Progenitor cell of endocrine pancreas (in vitro differentiated cells): ENCODE measurements around the gene MAB21L1. TPM values are rescaled to one million over a fixed set of nuclear protein-coding genes. Genes with fewer than 3 reads are reported as not detected.

ENCODE experiments used
- DNase-seq: peaks from one replicate; pipeline ENCODE4 v3.0.0; 2021; ENCODE audit warnings: low spot score; ENCODE audit not compliant: unreplicated experiment
- H3K27ac Mint-ChIP-seq: 2 replicates; pipeline ENCODE4 v1.8.0; 2021; ENCODE audit warnings: mild to moderate bottlenecking, moderate library complexity, mixed read lengths
- H3K27me3 Mint-ChIP-seq: 2 replicates; pipeline ENCODE4 v1.8.0; 2021; ENCODE audit warnings: mixed read lengths
- H3K36me3 Mint-ChIP-seq: 2 replicates; pipeline ENCODE4 v1.8.0; 2022; ENCODE audit warnings: mixed read lengths; ENCODE audit not compliant: insufficient read depth
- H3K4me1 Mint-ChIP-seq: 2 replicates; pipeline ENCODE4 v1.8.0; 2021; ENCODE audit warnings: low read depth, mixed read lengths
- H3K4me3 Mint-ChIP-seq: 2 replicates; pipeline ENCODE4 v1.8.0; 2021; ENCODE audit warnings: low read depth, mild to moderate bottlenecking, moderate library complexity, mixed read lengths
- H3K9me3 Mint-ChIP-seq: 2 replicates; pipeline ENCODE4 v1.8.0; 2021; ENCODE audit warnings: low read depth, mixed read lengths
- CTCF ChIP-seq: fragments of 200-600 bp; sonication (generic); IDR thresholded peaks from one replicate; pipeline ENCODE4 v1.5.0; 2021; ENCODE audit warnings: antibody characterized with exemption, mild to moderate bottlenecking; ENCODE audit not compliant: unreplicated experiment
- total RNA-seq: library from RNA; stranded (reverse); gene quantifications from 2 replicates; pipeline ENCODE4 v1.2.1, GENCODE V29; 2021

Gene MAB21L1
- total RNA-seq, 1 donor from 2014 or later = 0.22 TPM

GRCh38 chr13:35460061-35460460 lies 16.4 kb downstream of the MAB21L1 start:
- H3K9me3 Mint-ChIP-seq = peaks cover 2% of the 10 kb centered on the region
- H3K36me3 Mint-ChIP-seq = peaks cover 2% of the 10 kb centered on the region
- no peak for DNase-seq
- no peaks in the 10 kb centered on the region for H3K4me1 Mint-ChIP-seq
- no peak overlapping the region for H3K4me3 Mint-ChIP-seq
- no peak for TF ChIP-seq CTCF
- H3K27ac Mint-ChIP-seq = no peak overlapping the region
- H3K27me3 Mint-ChIP-seq = peaks cover 7% of the 10 kb centered on the region

GRCh38 chr13:35457258-35457657 lies 19.2 kb downstream of the MAB21L1 start:
- no peak overlapping the region for H3K27ac Mint-ChIP-seq
- no peak for TF ChIP-seq CTCF
- H3K4me1 Mint-ChIP-seq = no peaks in the 10 kb centered on the region
- peaks cover 2% of the 10 kb centered on the region for H3K9me3 Mint-ChIP-seq
- H3K36me3 Mint-ChIP-seq = peaks cover 2% of the 10 kb centered on the region
- H3K4me3 Mint-ChIP-seq = no peak overlapping the region
- DNase-seq = no peak
- H3K27me3 Mint-ChIP-seq = no peaks in the 10 kb centered on the region

- TF ChIP-seq CTCF = no peak
- H3K4me1 Mint-ChIP-seq = no peaks in the 10 kb centered on the region
- no peak for DNase-seq
- no peak overlapping the region for H3K4me3 Mint-ChIP-seq
- H3K9me3 Mint-ChIP-seq = peaks cover 2% of the 10 kb centered on the region
- H3K36me3 Mint-ChIP-seq = peaks cover 2% of the 10 kb centered on the region
- no peak overlapping the region for H3K27ac Mint-ChIP-seq
- H3K27me3 Mint-ChIP-seq = no peaks in the 10 kb centered on the region
Measured at GRCh38 chr13:35455022-35455421, 21.5 kb downstream of the MAB21L1 start.

GRCh38 chr13:35449821-35450220 lies 26.7 kb downstream of the MAB21L1 start:
- Mint-ChIP-seq H3K27me3 (no peaks in the 10 kb centered on the region), H3K4me1 (peaks cover 7% of the 10 kb centered on the region), H3K9me3 (no peaks in the 10 kb centered on the region), H3K27ac (no peak overlapping the region), H3K4me3 (no peak overlapping the region), H3K36me3 (no peaks in the 10 kb centered on the region)
- no peak for DNase-seq
- no peak for TF ChIP-seq CTCF

GRCh38 chr13:35448465-35448864 lies 28.0 kb downstream of the MAB21L1 start:
- TF ChIP-seq CTCF = no peak
- no peak overlapping the region for H3K4me3 Mint-ChIP-seq
- no peaks in the 10 kb centered on the region for H3K27me3 Mint-ChIP-seq
- peaks cover 7% of the 10 kb centered on the region for H3K4me1 Mint-ChIP-seq
- H3K27ac Mint-ChIP-seq = no peak overlapping the region
- no peaks in the 10 kb centered on the region for H3K9me3 Mint-ChIP-seq
- no peaks in the 10 kb centered on the region for H3K36me3 Mint-ChIP-seq
- no peak for DNase-seq
